Measurements from ENCODE around the gene SETBP1.

DNA sequence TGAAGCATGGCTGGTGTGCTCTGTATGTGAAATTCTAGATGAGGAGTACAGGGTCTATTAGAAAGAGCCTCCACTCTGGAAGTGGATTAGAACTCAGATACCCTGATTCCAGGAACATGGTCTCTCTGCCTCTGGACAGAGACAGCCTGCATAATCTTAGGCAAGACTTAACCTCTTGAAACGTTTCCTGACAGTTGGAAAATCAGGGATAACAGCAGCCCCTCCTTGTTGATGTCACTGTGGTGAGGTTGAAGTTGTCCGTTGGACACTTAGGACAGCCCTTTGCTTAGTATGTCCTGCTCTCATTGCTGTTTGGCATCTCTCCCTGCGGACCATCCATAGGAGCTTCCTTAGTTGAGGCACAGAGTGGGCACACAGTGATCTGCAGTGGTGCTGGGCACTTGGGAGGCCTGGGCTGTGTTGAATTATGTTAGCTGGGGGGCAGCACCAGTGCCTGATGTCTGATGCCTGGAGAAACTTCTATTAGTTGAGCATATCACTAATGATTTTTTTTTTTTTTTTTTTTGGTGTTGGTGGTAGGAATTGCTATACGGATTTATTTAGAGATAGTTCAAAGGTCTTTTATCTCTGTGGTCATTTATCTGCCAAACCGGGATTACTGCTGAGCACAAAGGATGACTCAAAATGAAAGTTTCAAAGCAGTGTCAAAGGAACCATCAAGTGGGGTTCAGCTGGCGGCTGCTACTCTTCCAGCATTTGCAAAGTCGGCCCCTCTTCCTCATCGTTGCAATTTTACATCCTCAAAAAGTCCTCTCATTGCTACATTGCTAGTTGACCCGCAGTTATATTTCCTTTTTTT lies 28.8 kb downstream of the SETBP1 start:
- TF ChIP-seq CTCF (conservative IDR thresholded peaks at IDR 0.05; ENCODE audit: low read depth, low read length) (no peak), POLR2A (IDR thresholded peaks at IDR 0.05; ENCODE audit: low read depth, low read length) (no peak), MXI1 (IDR thresholded peaks at IDR 0.05; ENCODE audit: borderline replicate concordance, low read depth, low read length) (no peak), RFX5 (IDR thresholded peaks at IDR 0.05; ENCODE audit: low read depth, low read length) (no peak), CHD1 (IDR thresholded peaks at IDR 0.05; ENCODE audit: low read depth, low read length) (no peak), RAD21 (IDR thresholded peaks at IDR 0.05; ENCODE audit: low read length) (no peak), CEBPB (IDR thresholded peaks at IDR 0.05; ENCODE audit: low read depth, low read length) (no peak), RCOR1 (IDR thresholded peaks at IDR 0.05; ENCODE audit: insufficient replicate concordance, low read length) (no peak), SMC3 (IDR thresholded peaks at IDR 0.05; ENCODE audit: low read depth, low read length) (no peak), USF2 (IDR thresholded peaks at IDR 0.05; ENCODE audit: low read depth, low read length) (no peak), MAFK (IDR thresholded peaks at IDR 0.05; ENCODE audit: low read depth, low read length) (no peak), BHLHE40 (IDR thresholded peaks at IDR 0.05; ENCODE audit: low read depth, low read length) (no peak), NFE2L2 (IDR thresholded peaks at IDR 0.05; ENCODE audit: low read depth, low read length) (no peak), FOS (IDR thresholded peaks at IDR 0.05; ENCODE audit: low read depth, low read length) (no peak)

Data from IMR-90 (cell line).